Neuronal stem cell (in vitro differentiated cells): Measurements from ENCODE around the gene PEMT.

Source experiments
- DNase-seq: peaks from one replicate; pipeline ENCODE4 v3.0.0-alpha.2; 2013; ENCODE audit warnings: low spot score
- H2AFZ ChIP-seq: one replicate; pipeline ENCODE4 v1.6.1; 2013; ENCODE audit warnings: mild to moderate bottlenecking, low read length, inconsistent platforms
- H2AK5ac ChIP-seq: 2 replicates; pipeline ENCODE4 v1.6.1; 2013; ENCODE audit warnings: low read depth, mild to moderate bottlenecking, inconsistent platforms, low read length, moderate library complexity, mixed read lengths
- H2BK120ac ChIP-seq: 2 replicates; pipeline ENCODE4 v1.6.1; 2013; ENCODE audit warnings: low read depth, mild to moderate bottlenecking, inconsistent platforms, low read length, moderate library complexity, mixed read lengths
- H2BK12ac ChIP-seq: one replicate; pipeline ENCODE4 v1.6.1; 2013; ENCODE audit warnings: low read length, inconsistent platforms
- H2BK15ac ChIP-seq: 2 replicates; pipeline ENCODE4 v1.6.1; 2013; ENCODE audit warnings: mild to moderate bottlenecking, low read length, inconsistent platforms, mixed read lengths
- H2BK5ac ChIP-seq: one replicate; pipeline ENCODE4 v1.6.1; 2013; ENCODE audit warnings: inconsistent platforms, mild to moderate bottlenecking, low read length, moderate library complexity
- H3K14ac ChIP-seq: one replicate; pipeline ENCODE4 v1.6.1; 2013; ENCODE audit warnings: low read length, inconsistent platforms
- H3K18ac ChIP-seq: 2 replicates; pipeline ENCODE4 v1.6.1; 2013; ENCODE audit warnings: low read length, inconsistent platforms
- H3K23ac ChIP-seq: 2 replicates; pipeline ENCODE4 v1.6.1; 2013; ENCODE audit warnings: low read depth, mild to moderate bottlenecking, mixed read lengths, low read length, inconsistent platforms; ENCODE audit not compliant: poor library complexity
- H3K27ac ChIP-seq: replicated peaks from 3 replicates; pipeline ENCODE4 v1.5.1; 2013; ENCODE audit warnings: low read length, inconsistent platforms
- H3K27me3 ChIP-seq, 3 experiments: 2 replicates each; pipeline ENCODE4 v1.6.1; 2013; ENCODE audit warnings: low read length in 3 of 3, mild to moderate bottlenecking in 2 of 3, inconsistent platforms in 1 of 3, low read depth in 1 of 3, mixed read lengths in 1 of 3, moderate library complexity in 1 of 3; ENCODE audit not compliant: control insufficient read depth in 3 of 3, insufficient read depth in 3 of 3
- H3K36me3 ChIP-seq, 2 donors: replicated peaks in 1 of 2; 2 replicates each; pipeline ENCODE4 v1.6.1; 2013; ENCODE audit warnings: low read length in 2 of 2; ENCODE audit not compliant: control insufficient read depth in 2 of 2, insufficient read depth in 2 of 2
- H3K4ac ChIP-seq: 2 replicates; pipeline ENCODE4 v1.6.1; 2013; ENCODE audit warnings: inconsistent platforms, mild to moderate bottlenecking, low read length, moderate library complexity
- H3K4me1 ChIP-seq, 2 donors: 1 replicate in 1 of 2; 2 replicates in 1 of 2; pipeline ENCODE4 v1.6.1; 2013; ENCODE audit warnings: low read length in 2 of 2, low read depth in 1 of 2; ENCODE audit not compliant: control insufficient read depth in 2 of 2, insufficient read depth in 1 of 2
- H3K4me2 ChIP-seq: one replicate; pipeline ENCODE4 v1.6.1; 2013; ENCODE audit warnings: mild to moderate bottlenecking, low read length, inconsistent platforms; ENCODE audit not compliant: insufficient read depth, poor library complexity, severe bottlenecking
- H3K4me3 ChIP-seq, 2 donors: 2 replicates each; pipeline ENCODE4 v1.5.1; 2013; ENCODE audit warnings: low read length in 2 of 2, mild to moderate bottlenecking in 2 of 2, inconsistent platforms in 1 of 2, moderate library complexity in 1 of 2
- H3K79me1 ChIP-seq: one replicate; pipeline ENCODE4 v1.6.1; 2013; ENCODE audit warnings: low read depth, mild to moderate bottlenecking, inconsistent platforms, low read length, moderate library complexity
- H3K9ac ChIP-seq: one replicate; pipeline ENCODE4 v1.6.1; 2013; ENCODE audit warnings: mild to moderate bottlenecking, low read depth, low read length, inconsistent platforms; ENCODE audit not compliant: poor library complexity
- H3K9me3 ChIP-seq, 2 donors: replicated peaks in 1 of 2; 2 replicates each; pipeline versions ENCODE3 to v1.6.1; 2013; ENCODE audit warnings: low read length in 2 of 2, mild to moderate bottlenecking in 2 of 2, inconsistent platforms in 1 of 2, low read depth in 1 of 2, mixed read lengths in 1 of 2, moderate library complexity in 1 of 2; ENCODE audit not compliant: control insufficient read depth in 2 of 2, insufficient read depth in 1 of 2
- H4K8ac ChIP-seq: one replicate; pipeline ENCODE4 v1.6.1; 2013; ENCODE audit warnings: low read depth, mild to moderate bottlenecking, inconsistent platforms, low read length, moderate library complexity
- H4K91ac ChIP-seq: one replicate; pipeline ENCODE4 v1.6.1; 2013; ENCODE audit warnings: low read length, low read depth, mild to moderate bottlenecking, inconsistent platforms; ENCODE audit not compliant: poor library complexity
- WGBS, 2 donors: extraction: QIAGEN DNeasy Blood & Tissue Kit; methylation state at CpG; one replicate each; pipeline ENCODE4 v1.1.7; 2013; ENCODE audit warnings: missing lambda C conversion rate in 2 of 2, mixed read lengths in 1 of 2; ENCODE audit not compliant: insufficient read length in 2 of 2, insufficient replicate concordance in 1 of 2; ENCODE audit errors: extremely low coverage in 2 of 2; 5-methylcytosine and 5-hydroxymethylcytosine counted together

PEMT gene

DNA sequence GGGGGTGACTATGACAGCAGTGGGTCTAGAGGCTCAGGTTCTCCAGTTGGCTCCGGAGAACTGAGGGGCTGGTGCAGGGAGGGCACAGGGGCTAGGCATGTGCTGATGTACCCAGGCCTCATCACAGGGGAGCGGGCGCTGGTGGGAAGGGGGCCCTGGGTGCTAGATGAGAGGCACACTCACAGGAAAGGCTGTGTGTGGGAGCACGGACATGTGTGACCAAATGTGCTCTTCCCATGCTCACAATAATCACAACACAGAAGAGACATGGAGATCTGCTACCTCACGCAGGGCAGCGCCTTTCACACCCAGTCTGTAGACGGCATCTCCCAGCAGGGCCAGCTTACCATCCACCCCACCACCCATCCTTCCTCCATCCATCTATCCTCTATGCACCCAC lies 77.9 kb downstream of the PEMT start:
- whole genome bisulfite sequencing, 2 donors = no CpG with 5 or more reads among the region's 7 CpGs
- DNase-seq = no peak
- no peak overlapping the region for H3K4me3 ChIP-seq

GRCh38 chr17:17512866-17513265 lies 78.6 kb downstream of the PEMT start:
- WGBS, 2 donors = no CpG with 5 or more reads among the region's 5 CpGs
- no peak overlapping the region for H4K8ac ChIP-seq
- no peaks in the 10 kb centered on the region for H3K36me3 ChIP-seq
- H3K14ac ChIP-seq = no peak overlapping the region
- H2BK120ac ChIP-seq = peak overlapping the region; percentile 32
- H3K9ac ChIP-seq = no peak overlapping the region
- no peak overlapping the region for H3K27ac ChIP-seq
- H3K4me3 ChIP-seq = no peak overlapping the region
- peak overlapping the region; percentile 69 for H3K18ac ChIP-seq
- H2BK12ac ChIP-seq = no peak overlapping the region
- no peak overlapping the region for H3K4ac ChIP-seq
- H2AFZ ChIP-seq = no peak overlapping the region
- no peak overlapping the region for H2BK15ac ChIP-seq
- no peaks in the 10 kb centered on the region for H3K9me3 ChIP-seq
- peaks cover 3 to 14% of the 10 kb centered on the region in 2 donors for H3K4me1 ChIP-seq
- no peak overlapping the region for H2AK5ac ChIP-seq
- peaks cover 3% of the 10 kb centered on the region for H3K79me1 ChIP-seq
- H4K91ac ChIP-seq = no peak overlapping the region
- H3K23ac ChIP-seq = no peak overlapping the region
- no peak overlapping the region for H3K4me2 ChIP-seq
- H3K27me3 ChIP-seq = no peaks in the 10 kb centered on the region
- H2BK5ac ChIP-seq = no peak overlapping the region
- no peak for DNase-seq

More for the DNA sequence above, 77.9 kb downstream of the PEMT start:
- Histone ChIP-seq H2BK12ac (no peak overlapping the region), H3K79me1 (peaks cover 3% of the 10 kb centered on the region), H3K23ac (peak overlapping the region; percentile 32), H3K4ac (no peak overlapping the region), H4K91ac (no peak overlapping the region), H3K18ac (no peak overlapping the region), H3K9ac (no peak overlapping the region), H2AFZ (no peak overlapping the region), H3K4me1 (peaks cover 6 to 14% of the 10 kb centered on the region in 2 donors), H3K27ac (no peak overlapping the region), H3K27me3 (no peaks in the 10 kb centered on the region), H3K14ac (no peak overlapping the region), H2BK5ac (no peak overlapping the region), H2BK120ac (no peak overlapping the region), H2AK5ac (peak overlapping the region; percentile 72), H4K8ac (no peak overlapping the region), H3K36me3 (no peaks in the 10 kb centered on the region), H3K4me2 (no peak overlapping the region), H2BK15ac (no peak overlapping the region), H3K9me3 (no peaks in the 10 kb centered on the region)

DNA sequence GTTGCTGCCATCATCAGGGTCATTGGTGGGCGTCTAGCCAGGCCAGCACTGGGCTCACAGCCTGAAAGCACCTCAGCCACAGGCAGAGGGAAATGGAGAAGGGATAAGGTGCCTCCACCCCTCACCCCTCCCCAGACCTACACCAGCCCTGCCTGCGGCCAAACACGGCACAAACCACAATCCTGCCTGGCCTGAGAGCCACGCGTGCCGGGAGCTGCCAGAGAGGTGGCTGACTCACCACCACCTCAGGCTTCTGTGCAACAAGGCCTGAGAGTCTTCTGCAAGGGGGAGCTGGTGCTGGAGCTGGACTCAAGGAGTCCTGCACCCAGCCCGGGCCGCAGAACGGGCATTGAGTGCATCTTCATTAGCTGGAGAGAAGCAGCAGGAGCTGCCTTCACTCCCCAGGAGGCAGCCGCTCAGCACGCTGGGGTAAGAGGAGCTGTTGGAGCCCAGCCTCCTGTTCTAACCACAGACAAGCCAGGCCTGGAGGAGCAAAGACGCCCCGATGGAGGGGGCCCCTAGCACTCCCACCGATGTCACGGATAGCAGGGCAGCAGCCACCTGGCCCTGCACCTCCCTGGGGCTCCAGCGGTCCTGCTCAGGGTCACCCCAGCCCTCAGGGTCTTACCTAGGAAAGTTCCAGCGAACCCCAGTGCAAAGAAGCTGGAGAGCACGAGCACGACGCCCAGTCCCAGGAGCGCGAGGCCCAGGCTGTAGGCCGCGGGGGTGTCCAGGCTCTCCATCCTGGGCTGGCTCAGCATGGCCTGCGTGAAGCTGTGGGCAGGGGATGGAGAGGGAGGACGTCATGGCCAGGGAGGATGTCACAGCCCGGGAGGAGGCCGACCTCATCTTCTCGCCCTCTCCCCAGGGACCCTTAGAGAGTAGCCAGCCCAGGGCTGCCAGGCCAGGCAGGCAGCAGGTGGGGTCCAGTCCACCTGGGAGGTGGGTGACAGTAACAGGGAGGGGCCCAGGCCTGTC lies 79.3 kb downstream of the PEMT start:
- H3K4me2 ChIP-seq = no peak overlapping the region
- H2BK120ac ChIP-seq = peak overlapping the region; percentile 32
- H2BK12ac ChIP-seq = no peak overlapping the region
- H2AK5ac ChIP-seq = peak overlapping the region; percentile 10
- H3K36me3 ChIP-seq = no peaks in the 10 kb centered on the region
- no peak overlapping the region for H3K27ac ChIP-seq
- no peak overlapping the region for H2AFZ ChIP-seq
- no peaks in the 10 kb centered on the region for H3K27me3 ChIP-seq
- H2BK15ac ChIP-seq = no peak overlapping the region
- H3K9ac ChIP-seq = peak overlapping the region; percentile 12
- peak overlapping the region; percentile 46 for H3K18ac ChIP-seq
- H3K14ac ChIP-seq = no peak overlapping the region
- H4K91ac ChIP-seq = no peak overlapping the region
- no peak overlapping the region for H3K4ac ChIP-seq
- peaks cover 3 to 14% of the 10 kb centered on the region in 2 donors for H3K4me1 ChIP-seq
- DNase-seq = no peak
- no peak overlapping the region for H3K4me3 ChIP-seq
- no peak overlapping the region for H2BK5ac ChIP-seq
- peaks cover 3% of the 10 kb centered on the region for H3K79me1 ChIP-seq
- no peak overlapping the region for H3K23ac ChIP-seq
- H3K9me3 ChIP-seq = no peaks in the 10 kb centered on the region
- no CpG with 5 or more reads among the region's 29 CpGs for WGBS, 2 donors
- H4K8ac ChIP-seq = no peak overlapping the region

- H3K27me3 ChIP-seq = no peaks in the 10 kb centered on the region
- H4K91ac ChIP-seq = no peak overlapping the region
- no peaks in the 10 kb centered on the region for H3K9me3 ChIP-seq
- H3K4me2 ChIP-seq = no peak overlapping the region
- H2BK5ac ChIP-seq = no peak overlapping the region
- no peak overlapping the region for H3K27ac ChIP-seq
- no peak overlapping the region for H2AFZ ChIP-seq
- H3K9ac ChIP-seq = no peak overlapping the region
- no peak overlapping the region for H3K4me3 ChIP-seq
- no peak overlapping the region for H3K4ac ChIP-seq
- no CpG with 5 or more reads among the region's 12 CpGs for WGBS, 2 donors
- no peaks in the 10 kb centered on the region for H3K36me3 ChIP-seq
- H3K4me1 ChIP-seq = peaks cover 3 to 12% of the 10 kb centered on the region in 2 donors
- peak overlapping the region; percentile 85 for H3K14ac ChIP-seq
- H4K8ac ChIP-seq = peak overlapping the region; percentile 23
- H2BK15ac ChIP-seq = no peak overlapping the region
- H3K79me1 ChIP-seq = peaks cover 5% of the 10 kb centered on the region
- H2BK12ac ChIP-seq = peak overlapping the region; percentile 16
- no peak overlapping the region for H3K23ac ChIP-seq
- peak overlapping the region; percentile 73 for H3K18ac ChIP-seq
- H2BK120ac ChIP-seq = no peak overlapping the region
- H2AK5ac ChIP-seq = no peak overlapping the region
- DNase-seq = no peak
These were observed 80.2 kb downstream of the PEMT start for GRCh38 chr17:17511293-17511741.
